ENCODE results near the gene SRF. TPM values are rescaled to one million over a fixed set of nuclear protein-coding genes. Genes with fewer than 3 reads are reported as not detected.
A peak's percentile ranks its signal among the peaks of the same experiment; 100 is the strongest.

Gene SRF
- total and polyA plus RNA-seq, 3 donors from 2014 or later: 28.4 to 39.2 (median 36.5) TPM

- Histone ChIP-seq H3K27ac (no peak overlapping the region), H3K27me3 (no peaks in the 10 kb centered on the region), H3K9me3 (no peaks in the 10 kb centered on the region), H3K36me3 (ENCODE audit: low read depth, missing control alignments) (no peaks in the 10 kb centered on the region), H3K4me1 (peaks cover 5% of the 10 kb centered on the region), H3K4me3 (no peak overlapping the region)
- TF ChIP-seq, protein P1, sequence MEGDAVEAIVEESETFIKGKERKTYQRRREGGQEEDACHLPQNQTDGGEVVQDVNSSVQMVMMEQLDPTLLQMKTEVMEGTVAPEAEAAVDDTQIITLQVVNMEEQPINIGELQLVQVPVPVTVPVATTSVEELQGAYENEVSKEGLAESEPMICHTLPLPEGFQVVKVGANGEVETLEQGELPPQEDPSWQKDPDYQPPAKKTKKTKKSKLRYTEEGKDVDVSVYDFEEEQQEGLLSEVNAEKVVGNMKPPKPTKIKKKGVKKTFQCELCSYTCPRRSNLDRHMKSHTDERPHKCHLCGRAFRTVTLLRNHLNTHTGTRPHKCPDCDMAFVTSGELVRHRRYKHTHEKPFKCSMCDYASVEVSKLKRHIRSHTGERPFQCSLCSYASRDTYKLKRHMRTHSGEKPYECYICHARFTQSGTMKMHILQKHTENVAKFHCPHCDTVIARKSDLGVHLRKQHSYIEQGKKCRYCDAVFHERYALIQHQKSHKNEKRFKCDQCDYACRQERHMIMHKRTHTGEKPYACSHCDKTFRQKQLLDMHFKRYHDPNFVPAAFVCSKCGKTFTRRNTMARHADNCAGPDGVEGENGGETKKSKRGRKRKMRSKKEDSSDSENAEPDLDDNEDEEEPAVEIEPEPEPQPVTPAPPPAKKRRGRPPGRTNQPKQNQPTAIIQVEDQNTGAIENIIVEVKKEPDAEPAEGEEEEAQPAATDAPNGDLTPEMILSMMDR (IDR thresholded peaks at IDR 0.05): no peak
- TF ChIP-seq POLR2A (IDR thresholded peaks at IDR 0.05): no peak
- no peak for DNase-seq
- 86 to 94% methylated on average over 6 to 11 of the region's 11 CpGs for WGBS, 2 donors
- intact Hi-C loops (cut with DNase I; ENCODE audit: low total_unique reads): no loop called here
These were observed 55.3 kb downstream of the SRF start for GRCh38 chr6:43226192-43226851.

- H3K9me3 ChIP-seq: no peaks in the 10 kb centered on the region
- H3K27me3 ChIP-seq: no peaks in the 10 kb centered on the region
- H3K4me1 ChIP-seq: peaks cover 5% of the 10 kb centered on the region
- H3K4me3 ChIP-seq: peak within 1 kb of the TSS; percentile 55 to 60
- 2% methylated on average over 56 to 78 of the region's 82 CpGs for WGBS, 2 donors
- DNase-seq: peak; percentile 83
- no peaks in the 10 kb centered on the region for H3K36me3 ChIP-seq (ENCODE audit: low read depth, missing control alignments)
- no peak for TF ChIP-seq POLR2A (IDR thresholded peaks at IDR 0.05)
- TF ChIP-seq, protein P1 (IDR thresholded peaks at IDR 0.05): peak; percentile 88 to 94 (median 91)
- peak within 1 kb of the TSS; percentile 22 to 31 for H3K27ac ChIP-seq
- intact Hi-C loops (cut with DNase I; ENCODE audit: low total_unique reads): no loop called here
These were observed 58.1 kb downstream of the SRF start, which contains the start of gene DNPH1 for GRCh38 chr6:43228951-43229802. DNPH1 (minus strand) TSS chr6:43229481; CDS start chr6:43229456, 25 bp downstream.

DNA sequence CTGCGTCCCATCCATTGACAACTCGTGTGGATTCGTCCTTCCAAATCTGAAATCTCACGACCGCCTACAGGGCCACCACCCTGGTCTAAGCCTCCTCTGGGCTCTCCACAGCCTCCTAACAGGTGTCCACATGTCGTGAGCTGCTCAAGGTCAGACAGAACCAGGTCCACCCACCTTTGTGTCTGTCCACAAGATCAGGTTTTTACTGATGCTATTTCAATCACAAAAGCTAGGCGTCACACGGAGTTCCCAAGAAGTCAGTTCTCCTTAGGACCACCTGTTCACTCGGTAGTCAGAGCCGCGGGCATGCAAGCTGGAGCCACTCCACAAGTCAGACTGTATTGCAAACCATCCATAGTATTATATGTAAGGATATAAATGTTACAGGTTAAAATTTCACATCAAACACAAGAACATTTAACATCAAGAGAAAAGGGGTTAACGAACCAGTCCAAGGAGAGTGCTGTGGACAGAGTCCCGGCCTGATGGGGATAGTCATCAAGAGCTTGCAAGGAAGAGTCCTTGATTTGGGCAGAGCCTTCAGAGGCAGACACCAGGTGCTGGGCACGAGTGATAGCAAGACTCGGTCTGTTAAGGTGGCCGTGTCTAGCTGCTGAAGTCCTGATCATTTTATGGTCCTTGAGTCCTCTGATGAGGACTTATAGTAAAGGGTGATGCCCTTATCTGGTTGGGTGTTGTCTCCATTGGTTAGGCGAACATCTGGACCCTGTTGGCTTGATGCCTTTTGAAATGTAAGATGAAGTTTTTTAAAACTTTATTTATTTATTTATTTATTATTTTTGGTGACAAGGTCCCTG is 58.9 kb downstream of the SRF start:
- Histone ChIP-seq H3K4me3 (peak overlapping the region; percentile 55 to 60), H3K36me3 (ENCODE audit: low read depth, missing control alignments) (no peaks in the 10 kb centered on the region), H3K9me3 (no peaks in the 10 kb centered on the region), H3K27me3 (no peaks in the 10 kb centered on the region), H3K4me1 (peaks cover 5% of the 10 kb centered on the region), H3K27ac (no peak overlapping the region)
- intact Hi-C loops (cut with DNase I; ENCODE audit: low total_unique reads): no loop called here
- DNase-seq: no peak
- no peak for TF ChIP-seq POLR2A (IDR thresholded peaks at IDR 0.05)
- TF ChIP-seq, protein P1 (IDR thresholded peaks at IDR 0.05): no peak
- 52 to 65% methylated on average over 17 of the region's 17 CpGs for whole genome bisulfite sequencing, 2 donors

- no peaks in the 10 kb centered on the region for H3K9me3 ChIP-seq
- H3K27me3 ChIP-seq: no peaks in the 10 kb centered on the region
- WGBS, 2 donors: 82 to 88% methylated on average over 4 of the region's 4 CpGs
- no peak overlapping the region for H3K4me3 ChIP-seq
- DNase-seq: no peak
- intact Hi-C loops (cut with DNase I; ENCODE audit: low total_unique reads): no loop called here
- no peaks in the 10 kb centered on the region for H3K36me3 ChIP-seq (ENCODE audit: low read depth, missing control alignments)
- peaks cover 5% of the 10 kb centered on the region for H3K4me1 ChIP-seq
- H3K27ac ChIP-seq: no peak overlapping the region
- no peak for TF ChIP-seq POLR2A (IDR thresholded peaks at IDR 0.05)
- TF ChIP-seq, protein P1 (IDR thresholded peaks at IDR 0.05): no peak
These were observed 60.0 kb downstream of the SRF start for GRCh38 chr6:43231053-43231452.

Other genes with a start within 250 kb of the SRF start
- 10 to 100 TPM; 40.4 to 46.7 TPM for gene CNPY3, start 241.8 kb upstream of the SRF start, total RNA-seq
- 74.8 TPM for gene CNPY3, start 241.8 kb upstream of the SRF start, polyA plus RNA-seq (ENCODE audit: insufficient read depth, low read depth, low replicate concordance)
- gene GNMT, start 210.5 kb upstream of the SRF start, total RNA-seq: 1 to 10 TPM in 1 of 2 donors, under 1 TPM in 1; 0.31 to 1.7 TPM
- gene GNMT, start 210.5 kb upstream of the SRF start, polyA plus RNA-seq (ENCODE audit: insufficient read depth, low read depth, low replicate concordance): 0.83 TPM
- gene PEX6, start 192.1 kb upstream of the SRF start, total RNA-seq: 10 to 100 TPM; 22.5 to 50.4 TPM
- gene PEX6, start 192.1 kb upstream of the SRF start, polyA plus RNA-seq (ENCODE audit: insufficient read depth, low read depth, low replicate concordance): 15.3 TPM
- 10 to 100 TPM; 73.4 to 74.5 TPM for gene PPP2R5D, start 186.7 kb upstream of the SRF start, total RNA-seq
- 82.5 TPM for gene PPP2R5D, start 186.7 kb upstream of the SRF start, polyA plus RNA-seq (ENCODE audit: insufficient read depth, low read depth, low replicate concordance)
- 100 to 1,000 TPM; 132 to 175 TPM for gene MEA1, start 157.3 kb upstream of the SRF start, total RNA-seq
- 522 TPM for gene MEA1, start 157.3 kb upstream of the SRF start, polyA plus RNA-seq (ENCODE audit: insufficient read depth, low read depth, low replicate concordance)
- gene KLHDC3, start 157.0 kb upstream of the SRF start, total RNA-seq: 100 to 1,000 TPM; 207 to 210 TPM
- gene KLHDC3, start 157.0 kb upstream of the SRF start, polyA plus RNA-seq (ENCODE audit: insufficient read depth, low read depth, low replicate concordance): 422 TPM
- 10 to 100 TPM; 34.2 to 49.5 TPM for gene RRP36, start 149.6 kb upstream of the SRF start, total RNA-seq
- 39.9 TPM for gene RRP36, start 149.6 kb upstream of the SRF start, polyA plus RNA-seq (ENCODE audit: insufficient read depth, low read depth, low replicate concordance)
- 10 to 100 TPM; 23.9 to 31.5 TPM for gene CUL7, start 117.4 kb upstream of the SRF start, total RNA-seq
- gene CUL7, start 117.4 kb upstream of the SRF start, polyA plus RNA-seq (ENCODE audit: insufficient read depth, low read depth, low replicate concordance): 16.6 TPM
- gene MRPL2, start 111.8 kb upstream of the SRF start, total RNA-seq: 10 to 100 TPM; 37.2 to 54.8 TPM
- 72.8 TPM for gene MRPL2, start 111.8 kb upstream of the SRF start, polyA plus RNA-seq (ENCODE audit: insufficient read depth, low read depth, low replicate concordance)
- 10 to 100 TPM; 41.1 to 49.4 TPM for gene KLC4, start 111.6 kb upstream of the SRF start, total RNA-seq
- 63.1 TPM for gene KLC4, start 111.6 kb upstream of the SRF start, polyA plus RNA-seq (ENCODE audit: insufficient read depth, low read depth, low replicate concordance)
- gene PTK7, start 95.0 kb upstream of the SRF start, total RNA-seq: 10 to 100 TPM; 58.8 to 68.7 TPM
- 60.8 TPM for gene PTK7, start 95.0 kb upstream of the SRF start, polyA plus RNA-seq (ENCODE audit: insufficient read depth, low read depth, low replicate concordance)
- gene CUL9, start 10.9 kb downstream of the SRF start, total RNA-seq: 100 to 1,000 TPM in 1 of 2 donors, 10 to 100 TPM in 1; 90.6 to 110 TPM
- 101 TPM for gene CUL9, start 10.9 kb downstream of the SRF start, polyA plus RNA-seq (ENCODE audit: insufficient read depth, low read depth, low replicate concordance)
- 10 to 100 TPM; 21.8 TPM for gene DNPH1, start 58.2 kb downstream of the SRF start, total RNA-seq
- 19.3 TPM for gene DNPH1, start 58.2 kb downstream of the SRF start, polyA plus RNA-seq (ENCODE audit: insufficient read depth, low read depth, low replicate concordance)
- gene TTBK1, start 72.2 kb downstream of the SRF start, total RNA-seq: 1 to 10 TPM; 2.2 to 2.6 TPM
- 2.3 TPM for gene TTBK1, start 72.2 kb downstream of the SRF start, polyA plus RNA-seq (ENCODE audit: insufficient read depth, low read depth, low replicate concordance)
- gene SLC22A7, start 127.0 kb downstream of the SRF start, total RNA-seq: not detected
- gene SLC22A7, start 127.0 kb downstream of the SRF start, polyA plus RNA-seq (ENCODE audit: insufficient read depth, low read depth, low replicate concordance): not detected
- gene CRIP3, start 137.6 kb downstream of the SRF start, total RNA-seq: 10 to 100 TPM; 13.4 to 33.4 TPM
- gene CRIP3, start 137.6 kb downstream of the SRF start, polyA plus RNA-seq (ENCODE audit: insufficient read depth, low read depth, low replicate concordance): 34.3 TPM
- gene ZNF318, start 198.4 kb downstream of the SRF start, total RNA-seq: 100 to 1,000 TPM in 1 of 2 donors, 10 to 100 TPM in 1; 79.7 to 123 TPM
- gene ZNF318, start 198.4 kb downstream of the SRF start, polyA plus RNA-seq (ENCODE audit: insufficient read depth, low read depth, low replicate concordance): 97.9 TPM